B cell (primary cell): Measurements from ENCODE around the gene NAA10. TPM values are rescaled to one million over a fixed set of nuclear protein-coding genes. Genes with fewer than 3 reads are reported as not detected.

Source experiments
- ATAC-seq: fragments of 200-7000 bp; cut with Tn5 transposase; one replicate; pipeline ENCODE4 v1.10.0; 2021; ENCODE audit warnings: low read depth, mild to moderate bottlenecking, moderate number of reproducible peaks, moderate library complexity
- CTCF ChIA-PET: fragments of 350-600 bp; sonication (Branson Sonifier 250); formaldehyde crosslinking; loops from one replicate; lab custom pipeline; 2021; ENCODE audit warnings: antibody characterized with exemption, inconsistent platforms; lab: Charles Lee
- POLR2A ChIA-PET: fragments of 350-600 bp; sonication (Branson Sonifier 250); formaldehyde crosslinking; loops from one replicate; lab custom pipeline; 2021; ENCODE audit warnings: antibody characterized with exemption; lab: Charles Lee
- DNase-seq: peaks from one replicate; pipeline ENCODE4 v3.0.0; 2013
- H2AFZ ChIP-seq: 2 replicates; pipeline ENCODE4 v1.6.1; 2012; ENCODE audit warnings: mild to moderate bottlenecking, low read depth, low read length; ENCODE audit not compliant: insufficient read depth, poor library complexity, severe bottlenecking
- H3K27ac ChIP-seq, 2 donors: 1 replicate in 1 of 2; 2 replicates in 1 of 2; pipeline ENCODE4 v1.5.1; 2012 to 2013; ENCODE audit warnings: low read length in 2 of 2, mild to moderate bottlenecking in 2 of 2, moderate library complexity in 1 of 2
- H3K27me3 ChIP-seq, 4 experiments: fragments of 200-600 bp in 1 of 4; sonication (generic) in 1 of 4; replicated peaks in 1 of 4; 1 replicate in 2 of 4; 2 replicates in 2 of 4; pipeline versions ENCODE4 v1.6.1 to v1.7.0; 2013 to 2016; ENCODE audit warnings: low read length in 3 of 4, mild to moderate bottlenecking in 2 of 4, mixed read lengths in 1 of 4, moderate library complexity in 1 of 4; ENCODE audit not compliant: insufficient read depth in 4 of 4, control insufficient read depth in 3 of 4; ENCODE audit errors: control extremely low read depth in 1 of 4
- H3K36me3 ChIP-seq, 2 experiments: replicated peaks in 1 of 2; 1 replicate in 1 of 2; 2 replicates in 1 of 2; pipeline versions ENCODE4 v1.6.1 to v1.7.1; 2013; ENCODE audit warnings: low read length in 1 of 2; ENCODE audit not compliant: insufficient read depth in 2 of 2, control insufficient read depth in 1 of 2; ENCODE audit errors: control extremely low read depth in 1 of 2, extremely low read depth in 1 of 2
- H3K4me1 ChIP-seq, 2 donors: fragments of 200-600 bp in 1 of 2; sonication (generic) in 1 of 2; 1 replicate in 1 of 2; 2 replicates in 1 of 2; pipeline versions ENCODE4 v1.5.1 to v1.6.1; 2013 to 2017; ENCODE audit warnings: low read length in 2 of 2; ENCODE audit not compliant: control insufficient read depth in 2 of 2, insufficient read depth in 2 of 2
- H3K4me2 ChIP-seq: replicated peaks from 2 replicates; pipeline ENCODE3; 2012; ENCODE audit warnings: mild to moderate bottlenecking, low read depth, low read length; ENCODE audit not compliant: poor library complexity, severe bottlenecking
- H3K4me3 ChIP-seq, 5 experiments: fragments of 200-600 bp in 1 of 5; sonication (generic) in 1 of 5; 1 replicate in 3 of 5; 2 replicates in 2 of 5; pipeline versions ENCODE4 v1.5.1 to v1.7.0; 2011 to 2016; ENCODE audit warnings: low read length in 4 of 5, mild to moderate bottlenecking in 4 of 5, low read depth in 2 of 5, control low read depth in 1 of 5, moderate library complexity in 1 of 5; ENCODE audit not compliant: insufficient read depth in 1 of 5; ENCODE audit errors: control extremely low read depth in 1 of 5, extremely low read depth in 1 of 5
- H3K79me2 ChIP-seq: fragments of 200-600 bp; sonication (generic); one replicate; pipeline ENCODE4 v1.6.0; 2016; ENCODE audit warnings: low read length; ENCODE audit not compliant: control insufficient read depth, insufficient read depth
- H3K9ac ChIP-seq: fragments of 200-600 bp; sonication (generic); 2 replicates; pipeline ENCODE4 v1.6.1; 2017; ENCODE audit warnings: mild to moderate bottlenecking, low read length, moderate library complexity
- H3K9me3 ChIP-seq, 3 donors: one replicate each; pipeline versions ENCODE4 v1.6.1 to v1.7.1; 2013; ENCODE audit warnings: low read length in 2 of 3; ENCODE audit not compliant: control insufficient read depth in 2 of 3, insufficient read depth in 1 of 3; ENCODE audit errors: control extremely low read depth in 1 of 3
- H4K20me1 ChIP-seq: 2 replicates; pipeline ENCODE4 v1.6.0; 2012; ENCODE audit warnings: mild to moderate bottlenecking, low read length; ENCODE audit not compliant: insufficient read depth, control insufficient read depth, poor library complexity, severe bottlenecking
- H3K27ac Mint-ChIP-seq: one replicate; pipeline ENCODE4 v1.8.0; 2021; ENCODE audit warnings: mixed read lengths
- H3K27me3 Mint-ChIP-seq: one replicate; pipeline ENCODE4 v1.8.0; 2021; ENCODE audit warnings: mixed read lengths
- H3K4me1 Mint-ChIP-seq: one replicate; pipeline ENCODE4 v1.8.0; 2021; ENCODE audit warnings: mixed read lengths
- H3K4me3 Mint-ChIP-seq: one replicate; pipeline ENCODE4 v1.8.0; 2021; ENCODE audit warnings: mixed read lengths
- H3K9me3 Mint-ChIP-seq: one replicate; pipeline ENCODE4 v1.8.0; 2022; ENCODE audit warnings: mixed read lengths; ENCODE audit not compliant: insufficient read depth
- CTCF ChIP-seq: fragments of 200-600 bp; IDR thresholded peaks from one replicate; pipeline ENCODE4 v1.8.0; 2022; ENCODE audit warnings: antibody characterized with exemption, mild to moderate bottlenecking
- EZH2 ChIP-seq: IDR thresholded peaks from 2 replicates; pipeline ENCODE4 v1.6.1; 2012; ENCODE audit warnings: borderline replicate concordance, low read depth, mild to moderate bottlenecking, moderate library complexity, low read length; ENCODE audit not compliant: insufficient read depth, poor library complexity, severe bottlenecking
- WGBS: methylation state at CpG from one replicate; pipeline ENCODE4 v1.1.5; 2013; ENCODE audit warnings: missing lambda C conversion rate; ENCODE audit not compliant: insufficient coverage; 5-methylcytosine and 5-hydroxymethylcytosine counted together
- intact Hi-C: fragments of 100-400 bp; cut with micrococcal nuclease; formaldehyde crosslinking; loops from one replicate; pipeline ENCODE4 v1.10.0; 2022
- polyA plus RNA-seq: library from polyadenylated mRNA; depleted of rRNA; stranded (reverse); fragments of >200 nt; gene quantifications from 2 replicates; pipeline ENCODE4 v1.2.3, GENCODE V29; 2012
- total RNA-seq, 2 donors: library from RNA; stranded (reverse); fragments of 120-200 nt in 1 of 2; gene quantifications; 1 replicate in 1 of 2; 2 replicates in 1 of 2; pipeline versions ENCODE4 v1.2.3 to v1.2.4, GENCODE V29; 2013 to 2022

NAA10 gene
- total and polyA plus RNA-seq, 2 donors (not counting 1 experiment from before 2014, with no cell fraction given), result 78.3 to 102 TPM

- ChIA-PET POLR2A (interaction anchor here (1.1 to 1.6 kb wide), 4 partner anchors 12 to 402 kb away, joined by 3 to 7 read pairs (median 5); no protein-coding TSS in a partner anchor), CTCF (interaction anchor here (0.7 to 4.0 kb wide), 10 partner anchors 12 to 242 kb away, joined by 3 to 27 read pairs (median 4); partner anchors contain the start of genes ARHGAP4 and IRAK1)
- ATAC-seq (no peak), DNase-seq (peak; percentile 34)
- peaks cover 70% of the 10 kb centered on the region for H3K79me2 ChIP-seq
- peak overlapping the region; percentile 87 for H3K27ac Mint-ChIP-seq
- no peaks in the 10 kb centered on the region for H3K9me3 Mint-ChIP-seq
- peaks cover 52% of the 10 kb centered on the region for H3K4me1 Mint-ChIP-seq
- peaks cover 55 to 65% of the 10 kb centered on the region in 2 donors for H3K4me1 ChIP-seq
- H3K4me3 Mint-ChIP-seq, result peak overlapping the region; percentile 87
- H3K27me3 Mint-ChIP-seq, result no peaks in the 10 kb centered on the region
- peaks cover 50% of the 10 kb centered on the region for H4K20me1 ChIP-seq
- H3K9ac ChIP-seq, result peak overlapping the region; percentile 100
- WGBS, result 8% methylated on average over 18 of the region's 25 CpGs
- H3K27me3 ChIP-seq, result no peaks in the 10 kb centered on the region
- no peak for TF ChIP-seq CTCF
- TF ChIP-seq EZH2, result no peak
- H3K27ac ChIP-seq, result peak overlapping the region; percentile 46 to 49
- intact Hi-C loops, result loop anchor here (10.0 kb wide), 1 partner anchor 1025 kb away; no protein-coding TSS in a partner anchor
- H3K9me3 ChIP-seq, result no peaks in the 10 kb centered on the region
- peak overlapping the region; percentile 70 for H3K4me2 ChIP-seq
- no peak overlapping the region for H2AFZ ChIP-seq
- peak overlapping the region; percentile 16 to 99 (median 97) for H3K4me3 ChIP-seq
- H3K36me3 ChIP-seq, result peaks cover 0 to 4% of the 10 kb centered on the region in 2 experiments
Measured at GRCh38 chrX:153969125-153969903, 34.5 kb upstream of the NAA10 start.
